A673 (cell line): ENCODE measurements around the gene CRYBG2. TPM values are rescaled to one million over a fixed set of nuclear protein-coding genes. Genes with fewer than 3 reads are reported as not detected.

Experiments used
- Bru-seq: library from RNA; stranded (reverse); fragments of 400-500 nt; gene quantifications from one replicate; lab custom pipeline; 2021; lab: Mats Ljungman, UMichigan
- BruChase-seq, 2 experiments: library from RNA; stranded (reverse); fragments of 400-500 nt; gene quantifications; one replicate each; lab custom pipeline; 2021; lab: Mats Ljungman, UMichigan
- BruUV-seq: library from RNA; stranded (reverse); fragments of 400-500 nt; replicated peaks from 2 replicates; lab custom pipeline; 2021; lab: Mats Ljungman, UMichigan
- CTCF ChIA-PET: fragments of 300-600 bp; sonication (Branson Sonifier 250); formaldehyde crosslinking; loops from one replicate; lab custom pipeline; 2022; ENCODE audit warnings: antibody characterized with exemption; lab: Charles Lee
- POLR2A ChIA-PET: fragments of 300-600 bp; sonication (Branson Sonifier 250); formaldehyde crosslinking; loops from one replicate; lab custom pipeline; 2022; ENCODE audit warnings: antibody characterized with exemption; ENCODE audit not compliant: low non-redundant PET; lab: Charles Lee
- DNase-seq: peaks from one replicate; pipeline ENCODE4 v3.0.0-alpha.2; 2015; ENCODE audit warnings: low spot score
- H3K27ac ChIP-seq: fragments of 200-600 bp; sonication (generic); 2 replicates; pipeline ENCODE4 v1.5.1; 2016; ENCODE audit warnings: mixed run types, low read depth, mild to moderate bottlenecking, mixed read lengths, antibody characterized with exemption, low read length; ENCODE audit not compliant: poor library complexity, severe bottlenecking
- H3K27me3 ChIP-seq: fragments of 200-600 bp; sonication (generic); replicated peaks from 2 replicates; pipeline ENCODE4 v1.6.1; 2017; ENCODE audit warnings: mixed run types, low read depth, mild to moderate bottlenecking, mixed read lengths, antibody characterized with exemption, low read length; ENCODE audit not compliant: insufficient read depth, poor library complexity
- H3K36me3 ChIP-seq: fragments of 200-600 bp; sonication (generic); 2 replicates; pipeline ENCODE4 v1.6.1; 2016; ENCODE audit warnings: mixed run types, mild to moderate bottlenecking, mixed read lengths, antibody characterized with exemption, low read length; ENCODE audit not compliant: insufficient read depth, poor library complexity, severe bottlenecking
- H3K4me1 ChIP-seq: fragments of 200-600 bp; sonication (generic); 2 replicates; pipeline ENCODE4 v1.6.1; 2017; ENCODE audit warnings: mixed run types, mild to moderate bottlenecking, mixed read lengths, antibody characterized with exemption, low read length; ENCODE audit not compliant: insufficient read depth, poor library complexity, severe bottlenecking
- H3K4me3 ChIP-seq: fragments of 200-600 bp; sonication (generic); 2 replicates; pipeline ENCODE4 v1.5.1; 2016; ENCODE audit warnings: low read depth, mixed run types, mild to moderate bottlenecking, mixed read lengths, low read length; ENCODE audit not compliant: poor library complexity, severe bottlenecking
- H3K9me3 ChIP-seq: fragments of 200-600 bp; sonication (generic); 2 replicates; pipeline ENCODE4 v1.6.1; 2016; ENCODE audit warnings: mixed run types, low read depth, mild to moderate bottlenecking, mixed read lengths, antibody characterized with exemption, low read length; ENCODE audit not compliant: poor library complexity, severe bottlenecking
- CTCF ChIP-seq: fragments of 300-800, 200-600 bp; sonication (generic); conservative IDR thresholded peaks from 2 replicates; pipeline ENCODE4 v1.5.1; 2017; ENCODE audit warnings: low read depth, mild to moderate bottlenecking, antibody characterized with exemption, low read length, moderate library complexity, mixed read lengths
- EZH2 ChIP-seq: fragments of 200-600 bp; sonication (generic); IDR thresholded peaks from 2 replicates; pipeline ENCODE4 v1.6.1; 2017; ENCODE audit warnings: borderline replicate concordance, low read depth, mild to moderate bottlenecking, mixed read lengths, antibody characterized with exemption, low read length; ENCODE audit not compliant: poor library complexity, severe bottlenecking
- intact Hi-C: fragments of 100-400 bp; cut with micrococcal nuclease; formaldehyde crosslinking; loops from one replicate; pipeline ENCODE4 v1.10.0; 2022; ENCODE audit not compliant: unreplicated experiment
- long read RNA-seq: library from polyadenylated mRNA; stranded (forward); transcript quantifications from one replicate; pipeline ENCODE4 v2.0.0, GENCODE V29; 2022
- total RNA-seq: library from RNA; stranded (reverse); gene quantifications from 2 replicates; pipeline ENCODE4 v1.2.3, GENCODE V29; 2021

The CRYBG2 gene
- not detected in 2 replicates for total RNA-seq
- Bru-seq, nascent RNA: percentile 11 among the genes with signal in this experiment
- BruChase-seq, experiment 1, labeled RNA remaining after a 2-hour chase: not detected
- BruChase-seq, experiment 2, labeled RNA remaining after a 6-hour chase: percentile 2 among the genes with signal in this experiment
- long read RNA-seq: 0 reads

- Histone ChIP-seq H3K27ac (no peak within 1 kb of the TSS), H3K4me1 (no peaks in the 10 kb centered on the region), H3K4me3 (no peak within 1 kb of the TSS), H3K27me3 (peaks cover 8% of the 10 kb centered on the region), H3K9me3 (no peaks in the 10 kb centered on the region), H3K36me3 (no peaks in the 10 kb centered on the region)
- intact Hi-C loops: no loop called here
- ChIA-PET POLR2A (no interaction called here), CTCF (no interaction called here)
- no peak for DNase-seq
- TF ChIP-seq EZH2 (no peak), CTCF (no peak)
- no TSS peak for BruUV-seq
These were observed at the start of gene CRYBG2 for GRCh38 chr1:26353976-26354820. CRYBG2 (minus strand) TSS chr1:26354130; CDS start chr1:26346657, 7,473 bp downstream.

GRCh38 chr1:26403656-26404055, 49.7 kb upstream of the CRYBG2 start:
- no peak overlapping the region for H3K4me3 ChIP-seq
- intact Hi-C loops: no loop called here
- ChIA-PET CTCF (no interaction called here), POLR2A (no interaction called here)
- no TSS peak for BruUV-seq
- no peaks in the 10 kb centered on the region for H3K4me1 ChIP-seq
- no peak for DNase-seq
- peaks cover 36% of the 10 kb centered on the region for H3K27me3 ChIP-seq
- no peak for TF ChIP-seq CTCF
- TF ChIP-seq EZH2: no peak
- no peak overlapping the region for H3K27ac ChIP-seq
- H3K36me3 ChIP-seq: no peaks in the 10 kb centered on the region
- H3K9me3 ChIP-seq: no peaks in the 10 kb centered on the region

- TF ChIP-seq EZH2: no peak
- TF ChIP-seq CTCF: no peak
- Histone ChIP-seq H3K27ac (no peak overlapping the region), H3K9me3 (no peaks in the 10 kb centered on the region), H3K27me3 (peaks cover 35% of the 10 kb centered on the region), H3K36me3 (no peaks in the 10 kb centered on the region), H3K4me3 (no peak overlapping the region), H3K4me1 (no peaks in the 10 kb centered on the region)
- intact Hi-C loops: no loop called here
- DNase-seq: no peak
- ChIA-PET POLR2A (no interaction called here), CTCF (no interaction called here)
- BruUV-seq: no TSS peak
These were observed 48.0 kb upstream of the CRYBG2 start for GRCh38 chr1:26401891-26402290.
